Stimulated activated CD8-positive, alpha-beta memory T cell treated with anti-CD3 and anti-CD28 coated beads, Interleukin-12 subunit alpha, Interleukin-12 subunit beta, amount 100 ng/mL, for 4 hours (primary cell): ENCODE data around the gene CACTIN.

Source experiments
- DNase-seq: peaks from one replicate; pipeline ENCODE4 v3.0.0-alpha.2; 2020; ENCODE audit warnings: low read depth

The CACTIN gene

GRCh38 chr19:3563709-3564524 is 62.7 kb downstream of the CACTIN start:
- DNase-seq: no peak
